ENCODE results near the gene POC1A.

The POC1A gene

DNA sequence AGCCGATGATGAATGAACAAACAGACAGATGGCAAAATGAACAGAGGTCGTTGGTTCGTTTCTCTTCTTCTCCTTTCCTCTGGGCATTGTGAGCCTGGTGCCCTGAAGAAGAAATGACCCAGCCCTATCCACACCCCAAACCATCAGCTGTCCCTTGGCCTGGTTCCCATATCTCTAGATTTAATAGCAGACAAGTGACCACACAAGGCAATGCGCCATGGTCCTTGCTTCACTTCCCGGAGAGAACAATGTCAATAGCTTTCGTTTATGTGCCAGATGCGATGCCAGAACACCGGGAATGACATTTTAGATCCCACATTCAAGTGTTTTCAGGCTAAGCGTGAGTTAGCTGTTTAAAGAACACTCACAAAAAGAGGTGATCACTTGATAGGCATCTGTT, 17.7 kb downstream of the POC1A start:
- FAIRE-seq, result no peak
- TF ChIP-seq POLR2A (IDR thresholded peaks at IDR 0.05; ENCODE audit: low read depth, low read length) (no peak), POLR2AphosphoS5 (IDR thresholded peaks at IDR 0.05; ENCODE audit: low read depth, low read length) (no peak), TAF1 (IDR thresholded peaks at IDR 0.05; ENCODE audit: borderline replicate concordance, low read depth, low read length) (no peak)
- DNase-seq (ENCODE audit: insufficient read length), result no peak

GRCh38 chr3:52135332-52135731, 18.9 kb downstream of the POC1A start:
- no peak for TF ChIP-seq POLR2AphosphoS5 (IDR thresholded peaks at IDR 0.05; ENCODE audit: low read depth, low read length)
- no peak for TF ChIP-seq POLR2A (IDR thresholded peaks at IDR 0.05; ENCODE audit: low read depth, low read length)
- TF ChIP-seq TAF1 (IDR thresholded peaks at IDR 0.05; ENCODE audit: borderline replicate concordance, low read depth, low read length), result no peak
- FAIRE-seq (no peak), DNase-seq (ENCODE audit: insufficient read length) (no peak)

GRCh38 chr3:52134761-52135160, 19.5 kb downstream of the POC1A start:
- FAIRE-seq, result no peak

DNA sequence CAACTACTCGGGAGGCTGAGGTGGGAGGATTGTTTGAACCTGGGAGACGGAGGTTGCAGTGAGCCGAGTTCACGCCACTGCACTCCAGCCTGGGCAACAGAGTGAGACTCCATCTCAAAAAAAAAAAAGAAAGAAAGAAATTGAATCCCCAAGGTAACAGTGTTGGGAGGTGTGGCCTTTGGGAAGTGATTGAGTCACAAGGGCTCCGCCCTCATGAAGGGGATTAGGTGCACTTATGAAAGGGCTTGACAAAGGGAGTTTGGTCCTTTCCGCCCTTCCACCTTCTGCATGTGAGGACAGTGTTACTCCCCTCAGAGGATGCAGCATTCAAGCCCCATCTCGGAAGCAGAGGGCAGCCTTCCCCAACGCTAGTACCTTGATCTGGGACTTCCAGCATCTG, 21.3 kb downstream of the POC1A start:
- DNase-seq (ENCODE audit: insufficient read length) (no peak), FAIRE-seq (no peak)
- TF ChIP-seq TAF1 (IDR thresholded peaks at IDR 0.05; ENCODE audit: borderline replicate concordance, low read depth, low read length), result no peak
- no peak for TF ChIP-seq POLR2AphosphoS5 (IDR thresholded peaks at IDR 0.05; ENCODE audit: low read depth, low read length)
- no peak for TF ChIP-seq POLR2A (IDR thresholded peaks at IDR 0.05; ENCODE audit: low read depth, low read length)

More at GRCh38 chr3:52134761-52135160, 19.5 kb downstream of the POC1A start:
- no peak for DNase-seq (ENCODE audit: insufficient read length)
- no peak for TF ChIP-seq POLR2AphosphoS5 (IDR thresholded peaks at IDR 0.05; ENCODE audit: low read depth, low read length)
- TF ChIP-seq TAF1 (IDR thresholded peaks at IDR 0.05; ENCODE audit: borderline replicate concordance, low read depth, low read length), result no peak
- TF ChIP-seq POLR2A (IDR thresholded peaks at IDR 0.05; ENCODE audit: low read depth, low read length), result no peak

DNA sequence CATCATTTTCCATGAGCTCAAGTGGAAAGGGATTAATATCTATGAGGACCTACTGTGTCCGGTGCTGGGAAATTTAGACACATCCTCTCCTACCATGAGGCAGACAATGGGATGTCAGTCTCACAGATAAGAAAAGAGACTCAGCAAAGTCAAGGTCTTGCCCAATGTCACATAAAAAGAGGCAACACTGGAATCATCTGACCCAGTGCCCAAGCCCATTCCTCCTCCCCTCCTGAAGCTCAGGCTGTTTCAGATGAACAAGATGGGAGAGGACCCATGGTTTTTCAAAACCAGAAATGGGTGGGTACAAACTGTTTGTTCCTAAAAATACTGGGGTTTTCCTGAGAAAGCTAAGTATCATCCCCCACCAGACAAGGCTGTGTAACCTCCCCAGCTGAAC, 22.2 kb downstream of the POC1A start:
- TF ChIP-seq POLR2A (IDR thresholded peaks at IDR 0.05; ENCODE audit: low read depth, low read length) (no peak), POLR2AphosphoS5 (IDR thresholded peaks at IDR 0.05; ENCODE audit: low read depth, low read length) (no peak), TAF1 (IDR thresholded peaks at IDR 0.05; ENCODE audit: borderline replicate concordance, low read depth, low read length) (no peak)
- FAIRE-seq (no peak), DNase-seq (ENCODE audit: insufficient read length) (no peak)

DNA sequence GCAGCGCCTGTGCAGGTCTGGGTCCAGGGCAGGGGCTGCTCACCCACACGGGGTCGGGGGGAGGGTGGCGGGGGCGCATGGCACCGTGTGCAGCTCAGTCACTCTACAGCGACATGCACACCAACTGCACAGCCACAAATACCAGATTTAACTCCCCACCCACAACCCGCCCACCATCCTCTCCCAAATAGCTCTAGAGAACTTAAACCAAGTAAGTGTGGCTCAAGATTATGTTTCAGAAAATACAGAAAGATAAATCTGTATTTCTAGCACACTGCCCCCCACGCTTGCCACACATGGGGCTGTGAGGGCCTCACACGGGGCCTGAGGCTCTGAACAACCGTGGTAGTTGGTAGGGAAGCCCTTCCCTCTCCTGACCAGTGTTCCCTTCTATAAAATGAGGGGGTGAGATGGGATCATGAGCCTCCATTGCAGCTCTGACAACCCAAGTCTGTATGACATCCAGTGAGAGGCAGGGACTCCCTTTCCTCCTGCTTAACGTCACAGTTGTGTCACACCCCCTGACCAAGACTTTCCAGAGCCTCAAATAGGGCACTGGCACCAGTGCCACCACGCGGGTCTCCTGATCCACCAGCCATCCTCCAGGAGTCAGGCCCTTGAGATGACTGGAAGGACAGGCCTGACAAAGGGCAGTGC, 23.1 kb downstream of the POC1A start:
- no peak for DNase-seq (ENCODE audit: insufficient read length)
- TF ChIP-seq TAF1 (IDR thresholded peaks at IDR 0.05; ENCODE audit: borderline replicate concordance, low read depth, low read length) (no peak), POLR2A (IDR thresholded peaks at IDR 0.05; ENCODE audit: low read depth, low read length) (no peak), POLR2AphosphoS5 (IDR thresholded peaks at IDR 0.05; ENCODE audit: low read depth, low read length) (no peak)
- no peak for FAIRE-seq

GRCh38 chr3:52128118-52128683, 26.0 kb downstream of the POC1A start:
- FAIRE-seq (no peak), DNase-seq (ENCODE audit: insufficient read length) (no peak)
- TF ChIP-seq POLR2AphosphoS5 (IDR thresholded peaks at IDR 0.05; ENCODE audit: low read depth, low read length), result no peak
- no peak for TF ChIP-seq POLR2A (IDR thresholded peaks at IDR 0.05; ENCODE audit: low read depth, low read length)
- TF ChIP-seq TAF1 (IDR thresholded peaks at IDR 0.05; ENCODE audit: borderline replicate concordance, low read depth, low read length), result no peak

- FAIRE-seq (no peak), DNase-seq (ENCODE audit: insufficient read length) (no peak)
- TF ChIP-seq TAF1 (IDR thresholded peaks at IDR 0.05; ENCODE audit: borderline replicate concordance, low read depth, low read length) (no peak), POLR2AphosphoS5 (IDR thresholded peaks at IDR 0.05; ENCODE audit: low read depth, low read length) (no peak), POLR2A (IDR thresholded peaks at IDR 0.05; ENCODE audit: low read depth, low read length) (no peak)
Observed at GRCh38 chr3:52126500-52126899, 27.7 kb downstream of the POC1A start.

- DNase-seq (ENCODE audit: insufficient read length), result no peak
- no peak for TF ChIP-seq POLR2A (IDR thresholded peaks at IDR 0.05; ENCODE audit: low read depth, low read length)
- TF ChIP-seq POLR2AphosphoS5 (IDR thresholded peaks at IDR 0.05; ENCODE audit: low read depth, low read length), result no peak
- no peak for TF ChIP-seq TAF1 (IDR thresholded peaks at IDR 0.05; ENCODE audit: borderline replicate concordance, low read depth, low read length)
- no peak for FAIRE-seq
Observed at GRCh38 chr3:52126036-52126435, 28.2 kb downstream of the POC1A start.

GRCh38 chr3:52124766-52125165, 29.5 kb downstream of the POC1A start:
- TF ChIP-seq POLR2AphosphoS5 (IDR thresholded peaks at IDR 0.05; ENCODE audit: low read depth, low read length) (no peak), POLR2A (IDR thresholded peaks at IDR 0.05; ENCODE audit: low read depth, low read length) (no peak), TAF1 (IDR thresholded peaks at IDR 0.05; ENCODE audit: borderline replicate concordance, low read depth, low read length) (no peak)
- FAIRE-seq (no peak), DNase-seq (ENCODE audit: insufficient read length) (no peak)

DNA sequence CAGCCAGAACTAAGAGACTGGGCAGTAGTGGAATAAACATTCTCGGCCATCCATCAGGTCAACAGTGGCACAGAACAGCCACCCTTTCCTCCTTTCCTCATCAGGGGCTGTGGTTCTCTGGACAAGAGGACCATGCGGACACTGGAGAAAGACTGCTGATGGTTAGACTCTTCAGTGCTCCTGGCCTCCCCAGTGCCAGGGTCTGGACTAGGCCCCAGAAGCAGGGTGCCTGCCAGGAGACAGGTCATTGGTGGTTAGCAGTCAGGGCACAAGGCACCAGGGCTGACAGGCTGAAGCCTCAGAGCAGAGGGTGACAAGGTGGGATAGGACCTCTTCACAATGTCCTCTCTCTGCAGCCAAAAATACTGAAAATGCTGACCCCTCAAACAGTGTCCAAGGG, 30.1 kb downstream of the POC1A start:
- TF ChIP-seq POLR2A (IDR thresholded peaks at IDR 0.05; ENCODE audit: low read depth, low read length), result no peak
- no peak for TF ChIP-seq POLR2AphosphoS5 (IDR thresholded peaks at IDR 0.05; ENCODE audit: low read depth, low read length)
- TF ChIP-seq TAF1 (IDR thresholded peaks at IDR 0.05; ENCODE audit: borderline replicate concordance, low read depth, low read length), result no peak
- FAIRE-seq (no peak), DNase-seq (ENCODE audit: insufficient read length) (no peak)

DNA sequence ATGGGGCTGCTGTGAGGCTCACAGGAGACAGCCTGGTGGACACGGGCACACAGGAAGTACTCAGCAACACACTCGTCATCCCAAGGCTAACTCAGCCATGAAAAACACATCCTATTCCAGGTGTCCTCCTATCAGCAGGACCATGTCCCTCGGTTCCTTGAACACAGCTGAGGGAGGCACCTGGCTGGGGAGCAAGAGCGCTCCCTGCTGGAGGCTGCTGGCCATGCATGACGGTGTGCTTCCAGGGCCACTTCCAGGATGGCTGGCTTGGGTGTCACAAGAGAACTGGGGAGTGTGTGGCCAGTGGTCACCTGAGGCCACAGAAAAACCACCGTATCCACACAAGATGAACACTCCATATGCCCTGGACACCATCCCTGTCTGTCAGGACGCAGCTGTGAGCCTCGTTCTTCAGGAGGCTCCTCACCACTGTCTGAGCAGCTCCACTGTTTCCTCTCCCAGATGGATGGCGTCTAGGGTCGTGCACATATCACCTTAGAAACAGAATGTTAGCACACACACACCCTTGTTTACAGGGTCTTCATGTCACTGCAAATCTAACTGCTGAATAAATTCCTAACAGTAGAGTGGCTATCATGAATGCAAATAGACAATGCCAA, 31.0 kb downstream of the POC1A start:
- FAIRE-seq (peak; percentile 98), DNase-seq (ENCODE audit: insufficient read length) (peak; percentile 83)
- TF ChIP-seq TAF1 (IDR thresholded peaks at IDR 0.05; ENCODE audit: borderline replicate concordance, low read depth, low read length), result no peak
- no peak for TF ChIP-seq POLR2AphosphoS5 (IDR thresholded peaks at IDR 0.05; ENCODE audit: low read depth, low read length)
- no peak for TF ChIP-seq POLR2A (IDR thresholded peaks at IDR 0.05; ENCODE audit: low read depth, low read length)

Data from GM12892 (cell line).